ENCODE data around the gene TOMM5.

GRCh38 chr9:37635808-37636207, 43.4 kb upstream of the TOMM5 start:
- TF ChIP-seq EZH2 (IDR thresholded peaks at IDR 0.05) (no peak), POLR2AphosphoS5 (IDR thresholded peaks at IDR 0.05; ENCODE audit: borderline replicate concordance, low read depth, low read length) (no peak), FOXP2 (optimal IDR thresholded peaks at IDR 0.05; ENCODE audit: control extremely low read depth, extremely low read length, insufficient read depth) (no peak)
